HG02943 (cell line): ENCODE measurements around the gene ELOF1.
A peak's percentile ranks its signal among the peaks of the same experiment; 100 is the strongest.

Experiments
- ATAC-seq: cut with Tn5 transposase; IDR thresholded peaks from one replicate; pipeline ENCODE4 v1.9.1; 2021; ENCODE audit warnings: mild to moderate bottlenecking, low read depth, moderate library complexity; ENCODE audit not compliant: unreplicated experiment

The ELOF1 gene

DNA sequence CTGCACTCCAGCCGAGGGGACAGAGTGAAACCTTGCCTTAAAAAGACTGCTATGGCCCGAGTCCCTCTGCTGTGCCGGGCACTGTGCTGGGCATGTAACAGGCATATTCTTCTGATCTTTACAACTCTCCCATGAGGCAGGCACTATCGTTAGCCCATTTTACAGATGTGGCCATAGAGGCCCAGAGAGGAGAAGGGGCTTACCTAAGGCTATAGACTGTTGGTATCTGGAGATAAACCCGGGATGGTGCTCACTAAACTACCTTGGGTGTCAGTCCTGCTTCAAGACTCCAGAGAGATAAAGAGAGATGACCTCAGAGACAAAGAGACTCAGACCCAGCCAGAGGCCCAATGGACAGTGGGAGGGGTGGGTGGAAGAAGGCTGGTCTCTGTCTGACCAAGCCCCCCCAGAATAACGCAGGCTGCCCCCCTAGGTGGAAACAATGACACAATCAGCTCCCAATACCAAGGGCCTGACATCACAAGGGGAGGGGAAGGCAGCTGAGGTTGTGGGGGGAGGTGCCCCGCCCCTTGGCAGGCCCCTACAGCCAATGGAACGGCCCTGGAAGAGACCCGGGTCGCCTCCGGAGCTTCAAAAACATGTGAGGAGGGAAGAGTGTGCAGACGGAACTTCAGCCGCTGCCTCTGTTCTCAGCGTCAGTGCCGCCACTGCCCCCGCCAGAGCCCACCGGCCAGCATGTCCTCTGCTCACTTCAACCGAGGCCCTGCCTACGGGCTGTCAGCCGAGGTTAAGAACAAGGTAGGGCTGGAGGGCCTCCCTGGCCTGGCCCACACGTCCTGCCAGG, 20.6 kb downstream of the ELOF1 start, which contains the start of gene CNN1:
CNN1 (plus strand) TSS at position 620 of the 805 bp plus-strand sequence; CDS start at position 697, 77 bp downstream.
- ATAC-seq: no peak

DNA sequence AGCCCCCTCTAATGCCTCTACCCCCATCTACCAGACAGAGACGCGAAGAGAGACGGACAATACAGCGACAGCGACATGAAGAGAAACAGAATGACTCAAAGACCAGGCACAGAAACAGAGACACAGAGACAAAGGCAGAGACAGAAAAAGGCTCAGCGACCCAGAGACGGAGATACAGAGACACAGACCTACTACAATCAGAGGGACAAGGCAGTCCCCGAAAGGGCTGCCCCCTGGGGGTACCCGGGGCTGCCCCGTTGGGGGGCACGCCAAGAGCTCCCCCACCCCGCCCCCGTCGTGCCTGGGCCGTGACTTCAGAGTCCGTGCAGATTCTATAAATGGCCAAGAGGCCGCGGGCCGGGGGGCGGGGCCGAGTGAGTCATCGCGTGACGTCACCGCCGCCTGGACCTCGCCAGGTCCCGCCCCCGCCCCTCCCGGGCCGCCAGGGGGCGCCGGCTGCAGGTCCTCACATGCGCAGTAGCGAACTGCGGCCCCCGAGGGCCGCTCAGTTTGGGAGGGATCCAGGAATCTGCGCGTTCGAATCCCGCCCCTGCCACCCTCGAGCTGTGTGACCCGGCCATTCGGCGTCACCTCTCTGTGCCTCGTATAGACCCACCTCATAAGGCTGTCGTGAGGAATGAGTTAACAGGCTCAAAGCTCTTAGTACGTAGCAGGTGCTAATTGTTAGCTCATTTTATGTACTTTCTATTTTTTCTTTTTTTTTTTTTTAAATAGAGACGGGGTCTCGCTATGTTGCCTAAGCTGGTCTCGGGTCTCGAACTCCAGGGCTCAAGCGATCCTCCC, 23.0 kb downstream of the ELOF1 start:
- ATAC-seq: no peak

DNA sequence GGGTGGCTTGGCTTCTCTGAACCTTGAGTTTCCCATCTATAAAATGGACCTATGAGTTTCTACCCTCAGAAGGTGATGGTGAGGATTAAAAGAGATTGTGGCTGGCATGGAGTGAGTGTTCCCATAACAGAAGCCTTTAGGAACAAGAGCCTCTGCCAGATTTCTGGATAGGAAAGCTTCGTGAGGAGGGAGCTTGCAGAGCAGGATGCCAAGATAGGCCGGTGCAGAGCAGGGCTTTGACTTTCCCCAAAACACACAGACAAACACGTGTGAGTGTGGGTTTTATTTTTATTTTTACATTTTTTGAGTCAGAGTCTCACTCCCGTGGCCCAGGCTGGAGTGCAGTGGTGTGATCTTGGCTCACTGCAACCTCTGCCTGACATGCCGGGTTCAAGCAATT, 24.1 kb downstream of the ELOF1 start:
- ATAC-seq: no peak

DNA sequence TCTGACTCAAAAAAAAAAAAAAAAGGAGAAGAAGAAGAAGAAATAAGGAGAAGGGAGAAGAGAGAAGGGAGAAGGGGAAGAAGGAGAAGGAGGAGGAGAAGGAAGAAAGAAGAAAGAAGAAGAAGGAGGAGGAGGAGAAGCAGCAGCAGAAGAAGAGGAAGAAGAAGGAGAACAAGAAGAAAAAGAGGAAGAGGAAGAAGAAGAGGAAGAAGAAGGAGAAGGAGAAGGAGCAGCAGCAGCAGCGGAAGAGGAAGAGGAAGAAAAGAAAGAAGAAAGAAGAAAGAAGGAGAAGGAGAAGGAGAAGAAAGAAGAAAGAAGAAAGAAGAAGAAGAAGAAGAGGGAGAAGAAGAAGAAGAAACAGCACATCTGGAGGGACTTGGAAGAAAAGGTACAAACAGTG, 24.5 kb downstream of the ELOF1 start:
- ATAC-seq: no peak

DNA sequence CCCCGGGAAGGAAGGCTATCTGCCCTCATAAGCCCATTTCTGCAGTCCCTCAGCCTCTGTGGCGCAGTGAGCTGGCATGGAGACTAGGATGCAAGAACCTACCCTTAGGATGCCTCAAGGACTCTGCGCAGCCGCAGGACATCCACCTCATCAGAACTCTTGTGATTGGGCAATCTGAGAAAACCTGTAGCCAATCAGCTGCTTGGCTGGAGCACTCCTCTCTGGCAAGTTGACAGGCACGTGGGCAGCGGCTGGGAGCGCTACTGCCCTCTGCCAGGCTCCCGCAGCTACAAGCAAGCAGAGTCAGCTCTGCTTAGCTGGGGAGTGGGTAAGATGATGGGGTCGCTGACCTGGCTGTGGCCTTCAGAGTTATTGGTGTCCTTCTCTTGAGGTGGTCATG, 28.6 kb downstream of the ELOF1 start:
- no peak for ATAC-seq

DNA sequence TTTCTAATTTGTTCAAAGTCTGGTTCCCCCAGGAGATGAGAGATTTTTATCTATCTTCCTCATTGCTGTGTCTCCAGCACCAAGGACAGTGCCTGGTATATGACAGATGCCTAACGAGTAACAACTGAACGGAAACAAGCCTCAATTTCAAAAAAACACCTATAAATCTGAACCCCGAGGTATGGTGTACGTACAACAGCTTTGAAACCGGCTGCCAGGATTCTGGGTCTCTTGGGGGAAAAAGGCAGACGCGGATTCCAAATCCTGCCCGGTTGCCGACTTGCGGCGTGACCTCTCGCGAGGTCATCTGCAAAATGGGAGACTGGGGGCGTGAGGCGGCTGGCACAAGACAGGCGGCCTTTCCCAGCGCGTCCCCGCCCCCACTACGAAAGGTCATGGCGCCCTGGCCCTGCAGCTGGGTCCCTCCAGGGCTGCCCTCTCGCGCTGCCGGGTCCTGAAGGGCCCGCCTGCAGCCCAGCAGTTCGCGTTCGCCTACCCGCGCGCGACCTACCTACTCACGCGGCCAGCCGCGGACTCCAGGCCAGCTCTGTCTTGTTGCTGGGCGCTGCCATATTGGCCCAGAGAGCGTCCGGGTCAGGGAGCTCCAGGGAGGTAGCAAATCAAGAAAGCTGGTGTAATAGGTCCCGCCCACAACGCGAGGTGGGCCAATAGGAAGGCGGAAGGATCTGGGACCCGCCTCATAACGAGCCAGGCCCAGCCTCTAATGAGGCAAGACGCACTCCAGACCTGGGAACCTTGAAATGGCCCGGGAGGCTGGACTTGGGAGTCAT, 30.3 kb downstream of the ELOF1 start, which contains the start of gene ECSIT:
ECSIT (minus strand) TSS at position 584 of the 791 bp plus-strand sequence. CDS start 9,964 bp downstream, outside the sequence.
- peak; percentile 96 for ATAC-seq

DNA sequence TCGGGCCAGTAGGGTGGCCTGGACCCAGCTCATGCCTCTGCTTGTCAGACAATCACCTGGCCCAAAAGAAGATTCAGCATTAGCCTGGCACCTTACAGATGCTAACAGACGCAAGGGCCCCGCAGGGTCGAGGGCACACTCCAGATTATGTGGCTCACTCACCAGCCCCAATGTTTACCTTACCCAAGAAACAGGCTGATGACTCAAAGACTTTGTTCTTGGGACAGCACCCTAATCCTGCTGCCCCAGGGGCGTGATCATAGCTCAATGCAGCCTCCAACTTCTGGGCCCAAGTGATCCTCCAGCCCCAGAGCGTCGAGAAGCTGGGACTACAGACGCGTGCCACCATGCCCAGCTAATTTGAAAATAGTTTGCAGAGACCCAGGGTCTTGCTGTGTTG, 39.9 kb downstream of the ELOF1 start:
- no peak for ATAC-seq

DNA sequence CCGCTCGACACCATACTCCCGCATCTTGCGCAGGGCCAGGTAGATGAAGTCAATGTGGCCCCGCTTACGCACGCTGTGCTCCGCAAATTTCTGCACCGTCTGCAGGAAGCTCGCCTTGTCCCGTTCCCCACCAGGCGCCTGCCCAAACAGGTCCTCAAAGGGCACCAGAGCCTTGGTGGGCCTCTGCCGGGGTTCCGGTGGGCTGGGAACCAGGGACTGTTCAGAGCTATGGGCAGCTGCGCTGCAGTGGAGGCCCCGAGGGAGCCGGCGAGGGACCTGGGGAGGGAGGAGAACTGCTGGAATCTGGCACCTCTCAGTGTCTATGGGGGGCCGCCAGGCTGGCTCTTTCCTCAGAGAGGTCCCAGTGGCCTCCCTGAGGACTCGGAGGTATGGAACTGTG, 45.1 kb downstream of the ELOF1 start:
- no peak for ATAC-seq

DNA sequence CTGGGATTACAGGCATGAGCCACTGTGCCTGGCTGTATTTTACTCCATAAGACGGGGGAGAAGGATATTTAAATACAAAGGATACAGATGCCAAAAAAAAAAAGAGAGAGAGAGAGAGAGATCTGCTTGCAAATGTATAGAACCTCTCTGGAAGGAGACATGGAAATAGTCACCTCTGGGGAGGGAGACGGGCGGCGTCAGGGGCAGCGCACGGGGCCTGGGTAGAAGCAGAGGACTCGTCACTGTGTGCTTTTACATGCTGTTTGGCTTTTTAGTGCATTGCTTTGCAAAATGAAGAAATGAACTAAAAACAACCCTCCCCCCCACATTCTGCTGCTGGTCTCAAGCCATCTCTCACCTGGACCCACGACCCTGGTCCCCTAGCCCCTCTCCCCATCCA, 48.6 kb downstream of the ELOF1 start:
- ATAC-seq: no peak

DNA sequence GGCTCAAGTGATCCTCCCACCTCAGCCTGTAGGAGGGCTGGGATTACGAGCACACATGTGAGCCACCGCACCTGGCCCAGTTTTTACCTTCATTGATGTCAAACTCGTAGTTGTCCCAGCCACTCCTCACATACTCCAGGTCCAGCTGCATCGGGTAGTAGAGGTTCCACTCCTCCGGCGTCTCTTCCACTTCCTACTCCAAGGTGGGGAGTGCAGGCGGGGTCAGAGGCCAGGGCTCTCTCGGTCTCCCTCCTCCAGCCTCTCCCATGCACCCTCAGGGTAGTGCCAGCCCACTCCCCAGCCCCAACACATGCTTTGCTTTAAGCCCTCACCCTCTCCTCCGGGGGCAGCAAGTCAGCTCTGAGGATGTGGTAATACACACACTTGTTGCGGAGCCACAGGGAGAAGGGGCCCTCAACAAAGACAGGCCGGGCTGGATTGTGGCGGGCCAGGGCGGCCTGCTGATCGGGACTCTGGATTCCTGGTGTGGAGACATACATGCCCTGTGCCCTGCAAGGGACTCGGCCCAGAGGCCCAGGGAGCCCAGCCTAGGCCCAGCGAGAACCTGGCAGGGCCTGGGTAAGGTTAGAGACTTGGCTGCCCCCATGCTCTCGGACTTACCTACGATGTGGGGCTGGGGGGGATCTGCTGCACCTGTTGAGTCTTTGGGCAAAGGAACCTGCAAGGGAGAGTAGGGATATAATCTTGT, 51.5 kb downstream of the ELOF1 start:
- ATAC-seq: no peak

DNA sequence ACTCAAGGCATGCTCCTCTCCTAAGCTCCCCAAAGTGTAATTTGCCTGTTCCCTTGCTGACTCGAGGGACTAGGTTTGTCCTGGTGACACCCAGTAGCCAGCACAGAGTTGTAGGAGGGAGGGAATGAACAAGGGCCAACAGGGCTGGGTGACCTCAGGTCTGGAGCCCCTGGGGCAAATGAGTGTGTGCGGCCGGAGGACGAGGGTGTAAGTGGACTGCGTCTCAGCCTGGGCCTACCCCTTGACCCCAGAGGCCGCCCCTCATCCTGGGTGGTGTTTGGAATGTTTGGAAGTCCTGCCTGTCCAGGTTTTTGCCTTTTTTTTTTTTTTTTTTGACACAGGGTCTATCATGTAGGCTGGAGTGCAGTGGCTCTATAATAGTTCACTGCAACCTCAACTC, 52.1 kb downstream of the ELOF1 start:
- ATAC-seq: no peak

DNA sequence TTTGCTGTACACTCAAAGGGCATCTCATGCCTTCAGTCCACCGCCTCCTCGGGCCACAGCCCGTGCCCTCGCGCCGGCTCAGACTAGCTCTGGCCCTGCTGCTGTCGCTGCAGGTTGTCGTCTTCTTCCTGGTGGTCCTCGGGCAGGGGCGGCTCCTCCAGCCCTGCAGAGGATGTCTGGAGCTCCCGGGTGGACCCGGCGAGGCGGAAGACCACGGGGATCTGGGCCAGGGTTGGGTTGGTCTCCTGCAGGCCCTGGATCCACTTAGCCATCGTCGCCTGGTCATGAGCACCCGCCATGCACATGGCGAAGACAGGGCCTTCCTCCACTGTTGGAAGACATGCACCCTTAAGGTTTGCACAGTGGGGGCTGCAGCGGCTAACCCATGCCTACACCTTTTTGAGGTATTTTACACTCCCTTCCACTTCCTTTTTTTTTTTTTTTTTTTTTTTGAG, 52.9 kb downstream of the ELOF1 start:
- ATAC-seq: peak; percentile 23

DNA sequence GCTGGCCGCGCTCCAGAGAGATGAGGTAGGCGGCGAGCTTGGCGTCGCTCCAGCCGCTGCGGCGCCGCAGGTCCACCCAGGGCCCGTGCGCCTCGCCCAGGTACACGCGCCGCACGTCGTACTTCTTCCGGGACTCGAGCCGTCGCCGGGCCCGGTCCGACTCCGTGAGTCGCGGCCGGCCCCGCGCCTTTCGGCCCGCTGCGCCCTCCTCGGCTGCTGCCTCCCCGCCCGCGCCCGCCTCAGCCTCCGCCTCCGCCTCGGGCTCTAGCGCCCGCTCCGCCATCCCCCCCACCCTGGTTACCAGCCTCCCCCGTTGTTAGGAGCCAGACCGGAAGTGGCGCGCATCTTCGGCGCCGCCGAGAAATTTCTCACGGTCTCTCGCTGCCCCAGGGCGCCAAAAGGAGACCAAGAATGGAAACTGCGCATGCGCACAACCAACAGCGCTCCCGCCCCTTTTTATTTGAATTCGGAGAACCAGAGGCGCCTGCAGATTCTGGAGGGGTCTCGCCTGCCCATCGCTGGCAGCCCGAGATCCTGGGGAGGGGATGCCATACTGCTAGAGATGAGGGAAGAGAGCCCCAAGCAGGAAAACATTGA, 53.4 kb downstream of the ELOF1 start, which contains the start of gene ZNF653:
ZNF653 (minus strand) TSS at position 336 of the 597 bp plus-strand sequence; CDS start at position 283, 53 bp downstream.
- ATAC-seq: peak; percentile 54

DNA sequence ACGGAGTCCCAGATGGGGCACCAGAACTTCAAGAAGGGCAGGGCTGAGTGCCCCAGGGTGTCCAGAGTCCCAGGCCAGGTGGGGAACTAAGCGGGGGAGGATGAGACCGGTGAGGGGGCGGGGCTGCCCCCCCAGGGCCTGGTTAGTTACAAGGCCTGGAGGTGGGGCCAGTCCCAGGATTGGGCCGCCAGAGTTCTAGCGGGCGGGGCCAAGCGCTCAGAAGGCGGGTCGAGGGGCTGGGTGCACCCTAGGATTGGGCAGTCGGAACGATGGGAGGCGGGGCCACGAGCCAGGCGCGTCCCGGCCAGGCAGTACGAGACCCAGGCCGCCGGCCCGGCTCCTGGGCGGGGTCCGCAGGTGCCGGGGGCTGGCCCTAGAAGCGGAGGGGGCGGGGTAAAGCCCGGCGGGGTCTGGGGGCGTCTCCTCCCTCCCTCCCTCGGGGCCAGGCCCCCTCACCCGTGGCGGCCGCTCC, 54.0 kb downstream of the ELOF1 start:
- ATAC-seq: peak; percentile 80

DNA sequence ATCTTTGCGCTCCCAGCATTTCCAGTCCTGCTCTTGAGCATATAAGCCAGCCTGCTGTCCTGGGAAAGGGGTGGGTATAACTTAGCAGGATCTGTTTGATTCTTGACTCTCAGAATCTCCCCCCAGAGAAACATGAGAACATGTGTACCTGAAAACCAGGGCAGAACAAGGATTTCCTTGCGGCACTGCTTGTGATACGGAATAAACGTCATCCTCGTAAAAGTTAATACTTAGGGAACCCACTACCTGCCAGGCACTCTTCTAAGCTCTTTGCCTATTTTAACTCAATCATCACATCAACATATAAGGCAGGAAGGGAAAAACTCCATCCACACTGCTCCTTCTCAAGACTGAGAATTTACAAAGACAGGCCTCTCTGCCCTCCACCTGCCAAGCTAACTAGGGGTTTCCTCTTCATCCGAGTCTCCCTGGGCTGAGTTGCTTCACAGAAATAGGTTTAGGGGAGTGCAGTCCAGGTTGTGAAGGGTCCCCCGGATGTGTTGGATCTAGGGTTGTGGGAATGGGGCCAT, 54.5 kb downstream of the ELOF1 start:
- ATAC-seq: no peak
